NT2/D1 (cell line): ENCODE results near the gene SHTN1.

ENCODE experiments used
- SUZ12 ChIP-seq: IDR thresholded peaks from 2 replicates; pipeline ENCODE4 v1.6.1; 2011; ENCODE audit not compliant: insufficient read length, insufficient read depth; ENCODE audit errors: extremely low read depth
- YY1 ChIP-seq: IDR thresholded peaks from 2 replicates; pipeline ENCODE4 v1.6.1; 2011; ENCODE audit not compliant: insufficient read length, insufficient read depth
- ZNF274 ChIP-seq: IDR thresholded peaks from 2 replicates; pipeline ENCODE4 v1.6.1; 2011; ENCODE audit warnings: mild to moderate bottlenecking, low read depth, low read length

DNA sequence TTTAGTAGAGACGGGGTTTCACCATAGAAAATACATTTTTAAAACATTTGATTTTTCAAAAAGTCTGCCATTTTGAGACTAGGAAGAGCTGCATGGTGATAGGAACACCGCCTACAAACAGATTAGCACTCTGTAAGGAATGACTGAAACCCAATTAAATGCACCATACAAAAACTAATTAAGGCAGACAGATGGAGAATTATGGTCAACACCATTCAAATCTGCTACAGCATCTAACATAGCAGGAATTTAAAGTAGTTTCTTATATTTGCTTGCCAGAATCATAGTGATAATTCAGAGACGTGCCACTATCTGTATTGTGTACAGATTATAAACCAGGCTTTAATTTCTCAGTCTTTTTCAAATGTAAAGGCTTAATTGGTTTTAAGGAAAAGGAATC, 87.5 kb downstream of the SHTN1 start:
- no peak for TF ChIP-seq YY1
- no peak for TF ChIP-seq ZNF274
- no peak for TF ChIP-seq SUZ12
